NCI-H2029 (cell line): ENCODE data around the gene MARF1.
"Not testable (repeated sequence)": the region's sequence is repeated elsewhere in the genome, so short reads cannot be mapped to it uniquely, and the experiment has no call there.

Source experiments
- DNase-seq: peaks from one replicate; lab custom pipeline; 2025; lab: John Stamatoyannopoulos, UW

The MARF1 gene

DNA sequence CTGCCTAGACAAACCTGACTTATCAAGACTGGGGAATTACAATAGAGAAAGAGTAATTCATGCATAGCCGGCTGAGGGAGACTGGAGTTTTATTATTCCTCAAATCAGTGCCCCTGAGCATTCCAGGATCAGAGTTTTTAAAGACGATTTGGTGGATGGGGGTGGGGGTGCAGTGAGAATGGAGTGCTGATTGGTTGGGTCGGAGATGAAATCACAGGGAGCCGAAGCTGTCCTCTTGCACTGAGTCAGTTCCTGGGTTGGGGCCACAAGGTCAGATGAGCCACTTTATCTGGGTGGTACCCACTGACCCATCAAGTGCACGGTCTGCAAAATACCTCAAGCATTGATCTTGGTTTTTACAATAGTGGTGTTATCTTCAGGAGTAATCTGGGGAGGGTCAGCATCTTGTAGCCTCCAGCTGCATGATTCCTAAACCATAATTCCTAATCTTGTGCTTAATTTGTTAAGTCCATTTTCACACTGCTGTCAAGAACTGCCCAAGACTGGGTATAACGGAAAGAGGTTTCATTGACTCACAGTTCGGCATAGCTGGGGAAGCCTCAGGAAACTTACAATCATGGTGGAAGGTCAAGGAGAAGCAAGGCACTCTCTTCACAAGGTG lies 69.6 kb downstream of the MARF1 start:
- DNase-seq: no peak

GRCh38 chr16:15572329-15573001 lies 70.5 kb downstream of the MARF1 start:
- no peak for DNase-seq

DNA sequence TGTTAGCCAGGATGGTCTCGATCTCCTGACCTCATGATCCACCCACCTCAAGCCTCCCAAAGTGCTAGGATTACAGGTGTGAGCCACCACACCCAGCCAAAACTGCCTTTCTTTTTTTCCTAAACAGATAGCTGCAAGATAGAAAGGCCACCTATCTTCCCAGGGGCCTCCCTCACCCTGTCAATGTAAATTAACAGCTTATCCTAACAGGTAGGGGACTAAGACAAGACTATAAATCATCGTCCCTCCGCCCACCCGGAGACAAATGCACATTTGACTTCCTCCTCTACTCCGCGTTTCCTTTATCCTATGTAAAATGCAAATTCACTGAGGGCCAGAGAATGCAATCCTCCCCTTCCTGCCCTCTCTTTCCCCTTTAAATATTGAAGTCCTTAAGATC lies 71.4 kb downstream of the MARF1 start:
- DNase-seq: no peak

DNA sequence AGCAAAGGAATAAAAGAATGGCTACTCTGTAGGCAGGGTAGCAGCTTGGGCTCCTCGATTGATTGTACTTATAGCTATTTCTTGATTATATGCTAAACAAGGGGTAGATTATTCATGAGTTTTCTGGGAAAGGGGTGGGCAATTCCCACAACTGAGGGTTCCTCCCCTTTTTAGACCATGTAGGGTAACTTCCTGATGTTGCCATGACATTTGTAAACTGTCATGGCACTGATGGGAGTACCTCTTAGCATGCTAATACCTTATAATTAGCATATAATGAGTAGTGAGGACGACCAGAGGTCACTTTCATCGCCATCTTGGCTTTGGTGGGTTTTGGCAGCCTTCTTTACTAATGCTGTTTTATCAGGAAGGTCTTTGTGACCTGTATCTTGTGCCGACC lies 72.3 kb downstream of the MARF1 start:
- not testable (repeated sequence) for DNase-seq

- DNase-seq: no peak
Measured at GRCh38 chr16:15567823-15568222, 75.1 kb downstream of the MARF1 start.

GRCh38 chr16:15566095-15566494 lies 76.9 kb downstream of the MARF1 start:
- DNase-seq: no peak

DNA sequence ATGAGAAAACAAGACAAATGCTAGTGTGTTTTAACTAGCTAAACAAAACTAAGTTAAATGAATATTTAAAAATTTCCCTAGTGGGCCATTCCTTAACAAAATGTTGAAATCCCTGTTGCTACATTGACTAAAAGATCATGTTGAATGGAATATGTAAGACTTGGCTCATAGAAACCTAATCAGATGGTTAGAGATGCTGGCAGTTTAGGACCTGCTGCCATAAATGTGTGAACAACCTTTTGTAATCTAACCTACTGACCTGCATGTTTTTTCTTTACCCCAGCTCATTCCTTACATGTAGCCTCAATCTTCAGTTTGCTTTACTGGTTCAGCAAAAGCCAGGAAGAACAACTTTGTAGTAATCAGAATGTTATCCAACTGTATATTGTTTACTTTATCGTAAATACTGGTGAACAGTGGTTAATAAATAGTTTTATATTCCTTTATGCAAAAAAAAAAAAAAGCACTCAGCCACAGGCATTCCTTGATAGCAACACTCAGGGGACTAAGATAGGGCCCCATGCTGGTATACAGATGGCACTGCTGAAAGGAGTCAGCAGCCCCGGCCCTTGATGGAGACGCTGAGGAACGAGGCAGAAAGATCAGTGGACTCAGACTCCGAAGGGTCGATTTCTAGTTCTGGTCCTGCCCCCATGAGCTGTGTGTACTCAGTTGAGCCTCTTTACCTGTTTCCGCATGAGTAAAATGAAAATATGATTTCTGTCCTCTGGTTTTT lies 78.2 kb downstream of the MARF1 start:
- DNase-seq: no peak

DNA sequence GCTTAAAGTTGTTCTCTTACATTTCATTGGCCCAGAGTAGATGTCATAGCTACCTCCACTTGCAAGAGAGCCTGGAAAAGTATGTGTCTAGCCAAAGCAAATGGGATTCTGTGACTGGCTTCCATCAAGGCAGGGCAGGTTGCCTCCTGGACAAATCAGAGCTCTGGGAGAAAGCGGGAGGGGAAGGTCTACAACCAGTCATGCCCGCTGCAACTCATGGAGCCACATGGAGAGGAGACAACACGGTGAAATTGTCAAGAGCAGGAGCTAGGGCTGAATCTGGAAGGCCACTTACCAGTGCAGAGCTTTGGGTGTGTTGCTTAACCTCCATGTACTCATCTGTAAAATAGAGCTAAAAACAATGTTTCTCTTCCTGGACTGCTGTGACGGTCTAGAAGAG lies 83.8 kb downstream of the MARF1 start:
- no peak for DNase-seq

DNA sequence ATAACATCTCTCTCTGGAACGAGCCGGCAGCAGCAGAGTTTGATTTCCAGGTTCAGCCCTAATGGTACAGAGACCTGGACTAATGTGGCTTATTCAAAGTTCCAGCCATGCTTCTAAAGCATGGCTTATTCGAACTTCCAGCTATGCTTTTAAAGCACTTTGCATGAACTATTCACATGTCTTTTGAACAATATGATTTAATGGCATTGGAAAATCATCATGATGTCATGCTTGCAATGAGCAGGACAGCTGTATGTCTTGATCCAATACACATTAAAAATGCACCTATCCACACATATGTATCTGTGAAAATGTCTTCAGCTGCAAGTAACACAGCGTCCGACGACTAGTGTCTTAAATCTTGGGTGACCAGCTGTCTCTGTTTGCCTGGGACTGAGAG lies 85.7 kb downstream of the MARF1 start:
- no peak for DNase-seq

DNA sequence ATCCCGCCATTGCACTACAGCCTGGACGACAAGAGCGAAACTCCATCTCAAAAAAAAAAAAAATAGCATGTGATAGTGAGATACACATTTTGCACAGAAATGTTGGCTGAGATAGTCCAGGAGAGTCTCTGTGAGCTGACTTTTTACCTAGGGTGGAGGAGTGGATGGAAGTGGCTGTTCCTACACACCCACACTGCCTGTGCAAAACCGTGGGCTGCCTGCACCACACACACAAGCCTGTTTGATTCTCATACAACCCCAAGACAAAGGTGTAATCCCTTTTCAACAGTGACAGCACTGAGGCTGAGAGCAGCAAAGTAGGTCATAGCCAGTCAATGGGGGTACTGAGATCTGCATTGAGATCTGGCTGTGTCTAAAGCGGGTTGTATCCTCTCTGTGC lies 86.8 kb downstream of the MARF1 start:
- no peak for DNase-seq

GRCh38 chr16:15553313-15554088 lies 89.5 kb downstream of the MARF1 start:
- no peak for DNase-seq

DNA sequence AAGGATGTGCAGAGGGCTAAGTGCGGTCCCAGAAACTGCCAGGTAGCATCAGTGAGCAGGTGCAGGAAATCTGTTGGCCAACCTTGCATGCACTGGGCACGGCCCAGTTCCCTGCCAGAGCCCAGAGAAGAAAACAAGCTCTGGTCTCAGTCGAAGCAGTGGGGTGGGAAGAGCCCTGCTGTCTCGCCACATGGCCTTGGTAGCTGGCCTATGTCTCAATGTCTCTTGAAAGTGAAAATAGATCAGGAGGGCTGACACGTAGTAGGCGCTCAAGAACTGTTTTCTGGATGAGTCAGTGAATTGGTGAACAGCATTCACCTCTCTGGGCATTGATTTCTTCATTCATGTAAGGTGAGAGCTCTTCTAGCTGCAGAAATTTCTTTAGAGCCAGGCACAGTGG lies 90.4 kb downstream of the MARF1 start:
- no peak for DNase-seq

GRCh38 chr16:15548482-15548891 lies 94.5 kb downstream of the MARF1 start:
- DNase-seq: no peak

- no peak for DNase-seq
Measured at GRCh38 chr16:15547768-15548096, 95.2 kb downstream of the MARF1 start.

DNA sequence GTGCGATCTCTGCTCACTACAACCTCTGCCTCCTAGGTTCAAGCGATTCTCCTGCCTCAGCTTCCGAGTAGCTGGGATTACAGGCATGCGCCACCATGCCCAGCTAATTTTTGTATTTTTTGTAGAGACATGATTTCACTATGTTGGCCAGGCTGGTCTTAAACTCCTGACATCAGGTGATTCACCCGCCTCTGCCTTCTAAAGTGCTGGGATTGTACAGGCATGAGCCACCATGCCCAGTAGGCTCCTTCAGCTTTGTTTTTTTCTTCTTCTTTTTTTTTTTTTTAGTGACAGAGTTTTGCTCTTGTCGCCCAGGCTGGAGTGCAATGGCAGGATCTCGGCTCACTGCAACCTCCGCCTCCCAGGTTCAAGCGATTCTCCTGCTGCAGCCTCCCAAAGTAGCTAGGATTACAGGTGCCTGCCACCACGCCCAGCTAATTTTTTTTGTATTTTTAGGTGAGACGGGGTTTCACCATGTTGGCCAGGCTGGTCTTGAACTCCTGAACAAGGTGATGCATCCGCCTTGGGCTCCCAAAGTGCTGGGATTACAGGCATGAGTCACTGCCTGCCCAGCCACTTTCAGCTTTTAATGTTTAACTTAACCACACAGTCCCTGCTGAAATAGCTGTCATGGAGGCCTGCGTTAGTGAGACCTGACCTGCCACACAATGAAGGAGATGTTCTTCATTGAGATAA lies 95.7 kb downstream of the MARF1 start:
- not testable (repeated sequence) for DNase-seq

- DNase-seq: no peak
Measured at GRCh38 chr16:15545544-15545943, 97.4 kb downstream of the MARF1 start.

- DNase-seq: no peak
Measured at GRCh38 chr16:15544405-15544804, 98.5 kb downstream of the MARF1 start.
